Colonic mucosa (tissue), 4 donors: Measurements from ENCODE around the gene IL20RA. TPM values are rescaled to one million over a fixed set of nuclear protein-coding genes. Genes with fewer than 3 reads are reported as not detected.
A peak's percentile ranks its signal among the peaks of the same experiment; 100 is the strongest.

Experiments used
- DNase-seq: peaks from one replicate; pipeline ENCODE4 v3.0.0-alpha.2; 2020
- H3K27ac ChIP-seq: fragments of 200-600 bp; one replicate; pipeline ENCODE4 v1.8.0; 2021
- H3K27me3 ChIP-seq: fragments of 200-600 bp; one replicate; pipeline ENCODE4 v1.8.0; 2021
- H3K36me3 ChIP-seq: fragments of 200-600 bp; one replicate; pipeline ENCODE4 v1.8.0; 2021
- H3K4me1 ChIP-seq: fragments of 200-600 bp; one replicate; pipeline ENCODE4 v1.8.0; 2021; ENCODE audit warnings: mild to moderate bottlenecking
- H3K4me3 ChIP-seq: fragments of 200-600 bp; one replicate; pipeline ENCODE4 v1.8.0; 2021
- H3K9ac ChIP-seq, 2 donors: one replicate each; pipeline ENCODE4 v1.7.0; 2013; ENCODE audit warnings: control low read depth in 2 of 2, low read depth in 2 of 2, low read length in 2 of 2
- H3K9me3 ChIP-seq: fragments of 200-600 bp; one replicate; pipeline ENCODE4 v1.8.0; 2021
- CTCF ChIP-seq: fragments of 200-600 bp; IDR thresholded peaks from one replicate; pipeline ENCODE4 v1.8.0; 2022; ENCODE audit warnings: antibody characterized with exemption, mild to moderate bottlenecking
- intact Hi-C: fragments of 100-400 bp; cut with DNase I; formaldehyde crosslinking; loops from one replicate; pipeline ENCODE4 v1.14.1; 2022
- total RNA-seq, 2 donors: library from RNA; stranded (reverse); fragmentation: NEBNext Ultra II Directional in 1 of 2; extraction: Animal tissue kit (Norgen Biotek cat#: 25700) in 1 of 2; gene quantifications; one replicate each; pipeline ENCODE4 v1.2.1, GENCODE V29; 2021
- donor health status: healthy.
- donor health status: DM: no; HTN: no; CAD: no.
- donor health status: DM: no; HTN: no; CAD: no.

The IL20RA gene
- total RNA-seq, 2 donors from 2014 or later = 12.2 to 12.8 TPM

GRCh38 chr6:136971609-136972008 is 73.2 kb downstream of the IL20RA start:
- intact Hi-C loops = no loop called here
- no peak for TF ChIP-seq CTCF
- Histone ChIP-seq H3K9me3 (no peaks in the 10 kb centered on the region), H3K36me3 (no peaks in the 10 kb centered on the region), H3K27ac (no peak overlapping the region), H3K27me3 (no peaks in the 10 kb centered on the region), H3K9ac (no peak overlapping the region), H3K4me1 (no peaks in the 10 kb centered on the region), H3K4me3 (no peak overlapping the region)
- DNase-seq = no peak

GRCh38 chr6:136969930-136970329 is 74.8 kb downstream of the IL20RA start:
- no peak for DNase-seq
- Histone ChIP-seq H3K27me3 (no peaks in the 10 kb centered on the region), H3K9me3 (no peaks in the 10 kb centered on the region), H3K4me3 (no peak overlapping the region), H3K27ac (no peak overlapping the region), H3K4me1 (no peaks in the 10 kb centered on the region), H3K36me3 (no peaks in the 10 kb centered on the region), H3K9ac (no peak overlapping the region)
- intact Hi-C loops = no loop called here
- TF ChIP-seq CTCF = no peak

- H3K4me1 ChIP-seq = no peaks in the 10 kb centered on the region
- no peaks in the 10 kb centered on the region for H3K9me3 ChIP-seq
- no peaks in the 10 kb centered on the region for H3K36me3 ChIP-seq
- no peak for DNase-seq
- H3K27ac ChIP-seq = no peak overlapping the region
- H3K27me3 ChIP-seq = no peaks in the 10 kb centered on the region
- intact Hi-C loops = no loop called here
- H3K9ac ChIP-seq = no peak overlapping the region
- H3K4me3 ChIP-seq = no peak overlapping the region
- TF ChIP-seq CTCF = no peak
These were observed 75.3 kb downstream of the IL20RA start for GRCh38 chr6:136969433-136969832.

- Histone ChIP-seq H3K9me3 (no peaks in the 10 kb centered on the region), H3K4me1 (no peaks in the 10 kb centered on the region), H3K36me3 (no peaks in the 10 kb centered on the region), H3K9ac (no peak overlapping the region), H3K4me3 (no peak overlapping the region), H3K27me3 (no peaks in the 10 kb centered on the region), H3K27ac (no peak overlapping the region)
- no peak for TF ChIP-seq CTCF
- intact Hi-C loops = no loop called here
- DNase-seq = no peak
These were observed 75.9 kb downstream of the IL20RA start for GRCh38 chr6:136968837-136969236.

- peak overlapping the region; percentile 2 for H3K27ac ChIP-seq
These were observed 76.7 kb downstream of the IL20RA start for GRCh38 chr6:136967876-136968752.

More at GRCh38 chr6:136967876-136968752, 76.7 kb downstream of the IL20RA start:
- TF ChIP-seq CTCF = peak; percentile 46
- Histone ChIP-seq H3K27me3 (no peaks in the 10 kb centered on the region), H3K36me3 (no peaks in the 10 kb centered on the region), H3K9ac (no peak overlapping the region), H3K4me3 (no peak overlapping the region), H3K9me3 (no peaks in the 10 kb centered on the region), H3K4me1 (no peaks in the 10 kb centered on the region)
- peak; percentile 83 for DNase-seq
- intact Hi-C loops = no loop called here
